Chondrocyte (in vitro differentiated cells): ENCODE measurements around the gene OR10A6. TPM values are rescaled to one million over a fixed set of nuclear protein-coding genes. Genes with fewer than 3 reads are reported as not detected.

Source experiments
- DNase-seq: peaks from one replicate; pipeline ENCODE4 v3.0.0; 2021; ENCODE audit warnings: mixed read lengths, low spot score
- H3K27ac Mint-ChIP-seq: one replicate; pipeline ENCODE4 v1.8.0; 2021; ENCODE audit warnings: mild to moderate bottlenecking, moderate library complexity, mixed read lengths; ENCODE audit not compliant: unreplicated experiment
- H3K27me3 Mint-ChIP-seq: 2 replicates; pipeline ENCODE4 v1.8.0; 2021; ENCODE audit warnings: low read depth, mixed read lengths
- H3K36me3 Mint-ChIP-seq: 2 replicates; pipeline ENCODE4 v1.8.0; 2021; ENCODE audit warnings: low read depth, mixed read lengths
- H3K4me1 Mint-ChIP-seq: 2 replicates; pipeline ENCODE4 v1.8.0; 2021; ENCODE audit warnings: low read depth, mild to moderate bottlenecking, mixed read lengths
- H3K4me3 Mint-ChIP-seq: one replicate; pipeline ENCODE4 v1.8.0; 2021; ENCODE audit warnings: mild to moderate bottlenecking, moderate library complexity, mixed read lengths; ENCODE audit not compliant: unreplicated experiment
- H3K9me3 Mint-ChIP-seq: 2 replicates; pipeline ENCODE4 v1.8.0; 2021; ENCODE audit warnings: low read depth, mixed read lengths
- total RNA-seq: library from RNA; stranded (reverse); gene quantifications from 3 replicates; pipeline ENCODE4 v1.2.1, GENCODE V29; 2021
- TF ChIP-seq, protein P1 (sequence below): fragments of 200-600 bp; sonication (generic); IDR thresholded peaks from 2 replicates; pipeline ENCODE4 v1.5.0; 2021; ENCODE audit warnings: antibody characterized with exemption, mild to moderate bottlenecking, moderate library complexity

OR10A6 gene
- total RNA-seq, 1 donor from 2014 or later: not detected

DNA sequence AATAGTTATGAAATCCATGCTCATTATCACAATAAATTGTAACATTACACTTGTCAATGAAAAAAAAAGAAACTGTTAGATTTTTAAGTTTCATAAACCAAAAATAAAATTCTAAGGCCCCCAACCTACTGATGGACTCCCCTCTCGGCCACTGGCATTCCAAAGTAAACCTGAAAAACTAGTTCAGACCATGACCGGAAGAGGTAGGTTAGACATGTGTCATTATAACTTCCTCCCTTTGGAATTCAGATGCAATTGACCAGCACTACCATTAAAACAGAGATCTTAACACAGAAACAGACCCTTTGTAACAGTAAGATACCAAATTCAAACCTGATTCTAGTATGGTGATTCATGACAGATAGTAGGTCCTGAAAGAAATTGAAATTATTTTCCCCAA is 12.9 kb downstream of the OR10A6 start:
- TF ChIP-seq, protein P1, sequence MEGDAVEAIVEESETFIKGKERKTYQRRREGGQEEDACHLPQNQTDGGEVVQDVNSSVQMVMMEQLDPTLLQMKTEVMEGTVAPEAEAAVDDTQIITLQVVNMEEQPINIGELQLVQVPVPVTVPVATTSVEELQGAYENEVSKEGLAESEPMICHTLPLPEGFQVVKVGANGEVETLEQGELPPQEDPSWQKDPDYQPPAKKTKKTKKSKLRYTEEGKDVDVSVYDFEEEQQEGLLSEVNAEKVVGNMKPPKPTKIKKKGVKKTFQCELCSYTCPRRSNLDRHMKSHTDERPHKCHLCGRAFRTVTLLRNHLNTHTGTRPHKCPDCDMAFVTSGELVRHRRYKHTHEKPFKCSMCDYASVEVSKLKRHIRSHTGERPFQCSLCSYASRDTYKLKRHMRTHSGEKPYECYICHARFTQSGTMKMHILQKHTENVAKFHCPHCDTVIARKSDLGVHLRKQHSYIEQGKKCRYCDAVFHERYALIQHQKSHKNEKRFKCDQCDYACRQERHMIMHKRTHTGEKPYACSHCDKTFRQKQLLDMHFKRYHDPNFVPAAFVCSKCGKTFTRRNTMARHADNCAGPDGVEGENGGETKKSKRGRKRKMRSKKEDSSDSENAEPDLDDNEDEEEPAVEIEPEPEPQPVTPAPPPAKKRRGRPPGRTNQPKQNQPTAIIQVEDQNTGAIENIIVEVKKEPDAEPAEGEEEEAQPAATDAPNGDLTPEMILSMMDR: no peak
- no peaks in the 10 kb centered on the region for H3K27me3 Mint-ChIP-seq

DNA sequence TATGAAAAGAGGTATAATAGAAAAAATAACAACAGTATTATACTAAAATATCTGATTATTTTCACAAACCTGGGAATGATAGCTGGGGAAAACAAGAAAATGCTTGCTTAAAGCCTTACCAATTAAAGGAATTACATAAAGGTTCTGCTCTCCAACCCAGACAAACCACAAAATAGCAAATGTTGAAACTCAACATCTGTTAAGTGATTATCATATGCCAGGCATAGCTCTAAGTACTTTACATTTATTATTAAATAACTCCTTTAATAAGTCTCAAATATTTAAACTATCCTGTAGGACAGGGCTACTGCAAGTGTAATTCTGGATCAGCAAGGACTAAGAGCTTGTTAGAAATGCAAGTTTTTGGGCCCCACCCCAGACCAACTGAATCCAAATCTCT is 20.1 kb downstream of the OR10A6 start:
- Mint-ChIP-seq H3K4me1 (peaks cover 23% of the 10 kb centered on the region), H3K27ac (no peak overlapping the region), H3K4me3 (no peak overlapping the region), H3K27me3 (no peaks in the 10 kb centered on the region), H3K9me3 (no peaks in the 10 kb centered on the region), H3K36me3 (no peaks in the 10 kb centered on the region)
- DNase-seq: no peak
- TF ChIP-seq, protein P1: no peak

More for the DNA sequence above, 12.9 kb downstream of the OR10A6 start:
- no peak overlapping the region for H3K4me3 Mint-ChIP-seq
- no peak overlapping the region for H3K27ac Mint-ChIP-seq
- no peak for DNase-seq
- H3K4me1 Mint-ChIP-seq: no peaks in the 10 kb centered on the region
- H3K9me3 Mint-ChIP-seq: no peaks in the 10 kb centered on the region
- no peaks in the 10 kb centered on the region for H3K36me3 Mint-ChIP-seq

DNA sequence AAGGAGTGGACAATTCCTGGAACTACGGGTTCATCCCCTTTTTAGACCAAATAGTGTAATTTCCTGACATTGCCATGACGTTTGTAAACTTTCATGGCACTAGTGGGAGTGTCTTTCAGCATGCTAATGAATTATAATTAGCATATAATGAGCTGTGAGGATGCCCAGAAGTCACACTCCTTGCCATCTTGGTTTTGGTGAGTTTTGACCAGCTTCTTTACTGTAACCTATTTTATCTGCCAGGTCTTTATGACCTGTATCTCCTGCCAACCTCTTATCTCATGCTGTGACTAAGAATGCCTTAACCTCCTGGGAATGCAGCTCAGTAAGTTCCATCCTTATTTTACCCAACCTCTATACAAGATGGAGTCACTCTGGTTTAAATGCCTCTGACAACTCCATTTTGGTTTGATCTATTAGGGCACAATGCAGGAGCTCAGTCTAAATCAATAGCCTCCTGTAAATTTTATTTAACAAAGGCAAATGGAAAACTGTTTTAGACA is 20.7 kb downstream of the OR10A6 start:
- Mint-ChIP-seq H3K4me3 (no peak overlapping the region), H3K27me3 (no peaks in the 10 kb centered on the region), H3K4me1 (peaks cover 30% of the 10 kb centered on the region), H3K36me3 (no peaks in the 10 kb centered on the region), H3K9me3 (no peaks in the 10 kb centered on the region), H3K27ac (no peak overlapping the region)
- DNase-seq: no peak
- TF ChIP-seq, protein P1: no peak

DNA sequence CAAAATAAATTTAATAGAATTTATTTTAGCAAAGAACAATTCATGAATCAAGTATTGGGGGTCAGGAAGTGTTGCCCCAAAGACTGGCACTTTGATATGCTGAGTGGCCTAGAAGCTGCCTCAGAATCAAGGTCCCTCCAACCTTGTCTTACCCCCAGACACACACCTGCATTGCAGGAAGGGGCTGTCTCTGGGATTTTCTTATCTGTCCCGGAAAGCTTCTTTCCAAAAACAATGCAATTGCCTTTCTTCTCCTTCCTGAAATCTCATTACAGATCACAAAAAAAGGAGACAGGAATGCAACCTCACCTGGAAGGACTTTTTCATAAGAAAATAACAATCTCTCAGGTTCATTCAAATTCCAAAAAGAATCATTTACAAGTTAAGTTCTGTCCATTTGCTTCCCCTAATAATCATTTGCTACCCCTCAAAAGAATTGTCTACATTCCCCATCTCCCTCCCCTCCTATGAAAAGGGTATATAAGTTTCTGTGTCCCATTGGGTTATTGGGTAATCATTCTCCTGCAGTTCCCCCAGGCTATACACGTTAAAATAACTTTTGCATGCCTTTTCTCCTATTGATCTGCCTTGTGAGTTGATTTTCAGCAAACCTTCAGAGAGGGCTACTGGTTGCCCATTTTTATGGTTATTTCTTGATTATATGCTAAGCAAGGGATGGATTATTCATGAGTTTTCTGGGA is 21.3 kb downstream of the OR10A6 start:
- Mint-ChIP-seq H3K4me1 (peaks cover 36% of the 10 kb centered on the region), H3K27ac (no peak overlapping the region), H3K9me3 (no peaks in the 10 kb centered on the region), H3K36me3 (no peaks in the 10 kb centered on the region), H3K4me3 (no peak overlapping the region), H3K27me3 (no peaks in the 10 kb centered on the region)
- TF ChIP-seq, protein P1: no peak
- DNase-seq: no peak

DNA sequence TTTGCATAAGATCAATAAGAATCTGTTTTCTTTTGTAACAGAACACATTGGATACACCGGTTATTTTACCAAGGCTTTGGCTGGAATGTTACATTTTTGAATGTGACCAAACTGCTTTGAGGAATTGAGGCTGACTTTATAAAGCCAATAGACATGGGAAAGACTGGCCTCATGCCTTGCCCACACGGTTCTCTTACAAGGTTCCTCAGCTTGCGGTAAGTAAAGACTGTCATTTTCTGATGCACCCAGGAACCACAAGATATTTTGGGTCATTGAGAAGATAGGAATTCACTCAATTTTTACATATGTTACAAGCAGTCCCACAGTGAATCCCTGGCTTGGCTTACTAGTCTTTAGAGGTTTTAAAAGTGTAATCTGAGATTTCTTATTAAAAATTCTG is 23.9 kb downstream of the OR10A6 start:
- H3K4me1 Mint-ChIP-seq: peaks cover 60% of the 10 kb centered on the region
- H3K27me3 Mint-ChIP-seq: no peaks in the 10 kb centered on the region
- no peak for DNase-seq
- TF ChIP-seq, protein P1: no peak
- H3K9me3 Mint-ChIP-seq: no peaks in the 10 kb centered on the region
- no peaks in the 10 kb centered on the region for H3K36me3 Mint-ChIP-seq
- no peak overlapping the region for H3K4me3 Mint-ChIP-seq
- H3K27ac Mint-ChIP-seq: no peak overlapping the region
